ENCODE measurements around the gene AP4E1. TPM values are rescaled to one million over a fixed set of nuclear protein-coding genes. Genes with fewer than 3 reads are reported as not detected.

The AP4E1 gene
- total and polyA plus RNA-seq, 2 of the 8 experiments (the other 6 are each of a cell fraction or from before 2014, with no cell fraction given): 1.4 to 10.9 TPM

GRCh38 chr15:50939911-50940310 is 31.4 kb downstream of the AP4E1 start:
- Histone ChIP-seq H2AK5ac (ENCODE audit: low read depth, low read length) (no peak overlapping the region), H3K4me2 (ENCODE audit: insufficient read depth in 1 of 2, low read depth in 2 of 2, low read length in 2 of 2) (no peak overlapping the region), H3K56ac (replicated peaks; ENCODE audit: insufficient read length, low read depth, low read length) (no peak overlapping the region), H3K9ac (replicated peaks in 1 of 4; ENCODE audit: extremely low read depth in 1 of 4, low read depth in 3 of 4, low read length in 3 of 4) (no peak overlapping the region), H3K4me1 (replicated peaks in 1 of 4; ENCODE audit: control insufficient read depth in 3 of 4, insufficient read depth in 4 of 4, low read length in 3 of 4) (no peaks in the 10 kb centered on the region), H4K91ac (replicated peaks; ENCODE audit: insufficient read length, low read length) (no peak overlapping the region), H3K27me3 (replicated peaks in 1 of 4; ENCODE audit: control insufficient read depth in 3 of 4, extremely low read depth in 1 of 4, insufficient read depth in 3 of 4, low read length in 3 of 4) (no peaks in the 10 kb centered on the region), H4K5ac (ENCODE audit: insufficient read length, low read depth, low read length) (no peak overlapping the region), H2BK20ac (ENCODE audit: low read length) (no peak overlapping the region), H2BK12ac (ENCODE audit: low read depth, low read length) (no peak overlapping the region), H3K79me2 (ENCODE audit: control insufficient read depth in 1 of 2, insufficient read depth in 2 of 2, low read length in 2 of 2) (no peaks in the 10 kb centered on the region), H2BK5ac (ENCODE audit: low read depth, low read length) (no peak overlapping the region), H3K27ac (ENCODE audit: low read depth, low read length) (no peak overlapping the region), H3K79me1 (ENCODE audit: low read depth, low read length) (no peaks in the 10 kb centered on the region), H3K9me3 (ENCODE audit: insufficient read depth in 2 of 2, low read depth in 1 of 2, low read length in 1 of 2) (no peaks in the 10 kb centered on the region), H3K36me3 (ENCODE audit: control insufficient read depth in 2 of 4, insufficient read depth in 4 of 4, low read length in 3 of 4) (peaks cover 0 to 6% (median 4%) of the 10 kb centered on the region in 4 experiments; a peak in 3 of 8 replicates), H4K20me1 (replicated peaks in 1 of 2; ENCODE audit: control insufficient read depth in 1 of 2, insufficient read depth in 2 of 2, low read length in 2 of 2) (peaks cover 0 to 2% of the 10 kb centered on the region in 2 experiments), H3K14ac (ENCODE audit: insufficient read length) (no peak overlapping the region), H3K4me3 (ENCODE audit: extremely low read depth in 1 of 4, insufficient read depth in 2 of 4, low read depth in 3 of 4, low read length in 4 of 4) (no peak overlapping the region), H3K23ac (ENCODE audit: insufficient read length) (no peak overlapping the region), H2BK15ac (ENCODE audit: low read length) (no peak overlapping the region), H3K23me2 (ENCODE audit: low read depth, low read length) (no peaks in the 10 kb centered on the region), H4K8ac (ENCODE audit: extremely low read depth, insufficient read depth, low read length) (no peak overlapping the region), H3K4ac (replicated peaks; ENCODE audit: insufficient read length, low read depth, low read length) (no peak overlapping the region), H2BK120ac (replicated peaks; ENCODE audit: low read depth, low read length) (no peak overlapping the region), H2AFZ (ENCODE audit: low read length) (no peak overlapping the region), H3K18ac (ENCODE audit: extremely low read depth, low read length) (no peak overlapping the region)
- DNase-seq (ENCODE audit: low read depth in 1 of 2, low spot score in 2 of 2): no peak
- no peak for FAIRE-seq
- 86% methylated on average over 2 of the region's 2 CpGs; no CpG with 5 or more reads in 1 of the 2 experiments for WGBS, 2 experiments (ENCODE audit: extremely low coverage in 1 of 2, insufficient coverage in 1 of 2, insufficient read length in 1 of 2, insufficient replicate concordance in 2 of 2, low coverage in 1 of 2, low lambda C conversion rate in 2 of 2, missing lambda C conversion rate in 1 of 2)
- CTCF ChIA-PET (ENCODE audit: partially characterized antibody): interaction anchor here (0.6 kb wide), 1 partner anchor 221 kb away, joined by 3 read pairs; no protein-coding TSS in a partner anchor
- POLR2A ChIA-PET (ENCODE audit: partially characterized antibody): no interaction called here
- no peak for TF ChIP-seq RFX5 (IDR thresholded peaks at IDR 0.05; ENCODE audit: borderline replicate concordance, low read depth, low read length)
- no peak for TF ChIP-seq SUZ12 (IDR thresholded peaks at IDR 0.05; ENCODE audit: low read length)
- no peak for TF ChIP-seq CTBP2 (IDR thresholded peaks at IDR 0.05; ENCODE audit: borderline replicate concordance, insufficient read depth, insufficient read length, low read length)
- TF ChIP-seq SIX5 (IDR thresholded peaks at IDR 0.05; ENCODE audit: low read depth, low read length): no peak
- TF ChIP-seq TCF12 (IDR thresholded peaks at IDR 0.05; ENCODE audit: low read depth, low read length): no peak
- no peak for TF ChIP-seq MAX (IDR thresholded peaks at IDR 0.05)
- TF ChIP-seq KDM4A (IDR thresholded peaks at IDR 0.05; ENCODE audit: low read depth, low read length, severe bottlenecking): no peak
- TF ChIP-seq POLR2A (IDR thresholded peaks at IDR 0.05; ENCODE audit: control extremely low read depth in 1 of 2, low read depth in 2 of 2, low read length in 2 of 2): no peak
- no peak for TF ChIP-seq YY1 (IDR thresholded peaks at IDR 0.05; ENCODE audit: low read depth, low read length)
